Activated CD4-positive, alpha-beta T cell treated with anti-CD3 and anti-CD28 coated beads, Interleukin-10, Interleukin-2, amounts not matched to agents 100 ng/mL and 50 ng/mL, durations not matched to agents 16 hours and 8 hours (primary cell): ENCODE measurements around the gene MRPL24.

Experiments
- DNase-seq: peaks from one replicate; pipeline ENCODE4 v3.0.0-alpha.2; 2020

Gene MRPL24

DNA sequence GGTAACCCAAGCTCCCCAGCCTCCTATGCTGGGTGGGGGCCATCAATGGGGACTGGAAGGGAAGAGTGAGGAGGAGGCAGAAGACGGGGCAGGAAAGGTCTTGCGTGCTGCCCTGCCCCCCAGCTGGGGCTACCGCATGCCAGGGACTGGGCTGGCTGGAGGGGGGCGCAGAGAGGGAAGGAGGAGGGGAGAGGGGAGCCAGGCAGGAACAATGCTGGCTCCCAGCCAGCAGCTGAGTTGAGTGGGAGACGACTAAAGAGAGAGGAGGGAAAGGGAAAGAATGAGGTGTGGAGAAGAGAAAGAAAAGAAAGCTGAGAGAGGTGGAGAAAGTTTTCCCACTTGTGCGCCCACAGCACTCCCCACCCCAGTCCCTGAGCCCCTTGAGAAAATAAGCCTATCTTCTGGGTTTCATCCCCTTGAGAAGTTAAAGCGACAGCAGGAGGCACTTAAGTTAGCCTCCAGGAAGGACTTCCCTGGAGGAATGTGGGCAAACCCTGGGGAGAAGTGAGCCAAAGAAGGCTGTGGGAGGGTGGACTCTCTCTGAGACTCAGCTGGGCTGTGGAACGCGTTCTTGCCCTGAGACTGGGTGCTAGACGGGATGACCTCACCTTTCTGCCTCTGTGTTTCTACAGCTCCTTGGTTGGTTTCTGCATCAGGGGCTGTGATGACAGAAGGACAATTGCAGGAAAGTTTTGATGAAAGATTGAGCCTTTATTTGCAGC, 50.8 kb downstream of the MRPL24 start:
- no peak for DNase-seq

DNA sequence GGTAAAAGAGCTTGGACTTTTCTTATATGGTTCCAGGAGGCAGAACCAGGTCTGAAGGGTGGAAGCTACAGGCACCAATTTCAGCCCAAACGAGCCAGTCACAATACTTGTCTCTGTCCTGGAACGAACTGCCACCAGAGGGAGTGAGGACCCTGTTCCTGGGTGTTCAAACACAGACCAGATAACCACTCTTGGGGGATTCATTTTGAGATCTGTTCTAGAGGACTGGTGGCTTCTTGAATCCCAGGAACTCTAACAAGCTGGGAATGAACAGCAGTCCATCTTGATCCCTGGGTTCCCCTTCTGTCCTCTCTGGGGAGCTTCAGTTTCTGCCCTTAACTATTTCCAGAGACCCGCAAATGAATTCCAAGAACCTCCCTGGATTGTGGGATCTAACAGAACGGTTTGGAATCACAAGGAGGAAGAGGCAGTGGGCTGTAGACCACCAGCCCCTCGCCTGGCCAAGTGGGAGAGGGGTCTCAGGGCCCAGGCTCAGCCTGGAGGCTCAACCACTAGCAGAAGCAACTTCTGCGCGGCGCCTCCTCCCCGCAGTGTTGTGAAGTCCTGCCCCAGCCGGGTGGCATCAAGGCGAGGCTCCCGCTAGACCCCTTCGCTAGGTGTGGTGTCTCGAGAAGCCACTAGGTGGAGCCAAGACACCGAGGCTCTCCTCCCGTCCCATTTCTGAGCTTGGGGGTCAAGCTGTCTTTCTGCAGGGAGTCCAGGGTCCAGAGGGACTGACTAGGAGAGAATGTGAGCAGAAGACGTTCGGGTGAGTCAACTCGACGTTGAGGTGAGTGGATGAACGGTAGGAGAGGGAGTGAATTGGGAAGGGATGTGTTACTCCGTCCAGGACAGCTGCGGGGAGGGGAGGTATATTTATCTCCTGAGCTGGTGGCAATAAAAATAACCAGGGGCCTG, 51.6 kb downstream of the MRPL24 start:
- peak; percentile 86 for DNase-seq
